Muscle layer of colon (tissue), 2 donors: ENCODE measurements around the gene C1orf21.
"Not testable (repeated sequence)": the region's sequence is repeated elsewhere in the genome, so short reads cannot be mapped to it uniquely, and the experiment has no call there.

Source experiments
- H3K27ac ChIP-seq: one replicate; pipeline ENCODE4 v1.7.0; 2013; ENCODE audit warnings: low read depth, mild to moderate bottlenecking, low read length, moderate library complexity
- H3K27me3 ChIP-seq, 2 donors: one replicate each; pipeline ENCODE4 v1.7.0; 2013; ENCODE audit warnings: low read length in 2 of 2, mild to moderate bottlenecking in 2 of 2; ENCODE audit not compliant: insufficient read depth in 2 of 2, control insufficient read depth in 1 of 2
- H3K36me3 ChIP-seq: one replicate; pipeline ENCODE4 v1.7.0; 2013; ENCODE audit warnings: mild to moderate bottlenecking, low read length; ENCODE audit not compliant: insufficient read depth
- H3K4me1 ChIP-seq: one replicate; pipeline ENCODE4 v1.7.0; 2013; ENCODE audit warnings: mild to moderate bottlenecking, low read length; ENCODE audit not compliant: insufficient read depth
- H3K4me3 ChIP-seq, 2 donors: one replicate each; pipeline ENCODE4 v1.7.0; 2013; ENCODE audit warnings: low read length in 2 of 2, low read depth in 1 of 2, mild to moderate bottlenecking in 1 of 2, moderate library complexity in 1 of 2
- H3K9ac ChIP-seq: one replicate; pipeline ENCODE4 v1.7.0; 2013; ENCODE audit warnings: low read length
- H3K9me3 ChIP-seq: one replicate; pipeline ENCODE4 v1.7.0; 2013; ENCODE audit warnings: mild to moderate bottlenecking, low read length
- donor health status: abdominal sarcoma.
- donor health status: Adenocarcinoma of cecum.

The C1orf21 gene

GRCh38 chr1:184597650-184598357 lies 211.0 kb downstream of the C1orf21 start:
- Histone ChIP-seq H3K9me3 (no peaks in the 10 kb centered on the region), H3K9ac (no peak overlapping the region), H3K27me3 (no peaks in the 10 kb centered on the region), H3K4me3 (no peak overlapping the region), H3K4me1 (no peaks in the 10 kb centered on the region), H3K36me3 (peaks cover 4% of the 10 kb centered on the region), H3K27ac (no peak overlapping the region)

DNA sequence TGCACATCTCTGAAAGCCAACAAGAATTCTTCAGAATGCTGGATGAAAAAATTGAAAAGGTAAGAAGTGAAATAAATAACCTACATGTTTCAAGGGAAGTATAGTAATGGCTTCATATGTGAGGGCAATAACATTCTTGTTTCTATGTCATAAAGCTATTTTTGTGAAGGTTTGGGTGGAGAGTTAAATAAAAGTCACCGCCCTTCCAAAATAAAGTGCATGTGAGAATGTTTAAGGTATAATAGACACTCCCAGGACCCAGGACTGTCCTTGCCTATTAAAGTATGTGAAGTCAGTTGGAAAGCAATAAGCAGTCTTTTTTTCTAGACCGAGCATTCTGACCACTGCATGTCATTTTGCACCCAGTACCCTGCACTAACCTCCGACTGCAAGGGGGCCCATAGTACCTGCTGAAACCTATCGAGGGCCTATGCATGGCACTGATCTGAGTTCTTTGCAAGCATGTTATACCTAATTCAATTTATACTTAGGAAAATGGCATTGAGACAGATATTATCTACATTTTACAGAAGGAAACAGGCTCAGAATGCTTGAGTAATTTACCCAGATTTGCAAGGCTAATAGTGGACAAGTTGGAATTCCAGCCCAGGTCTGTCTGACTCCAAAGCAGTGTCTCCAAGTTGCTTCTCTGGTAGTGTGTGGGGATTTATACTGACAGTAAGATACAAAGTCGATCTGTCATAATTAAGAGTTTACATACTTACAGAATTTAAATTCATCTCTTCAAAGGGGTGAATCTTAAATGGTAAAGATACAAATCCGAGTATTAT lies 211.8 kb downstream of the C1orf21 start:
- H3K9ac ChIP-seq, result no peak overlapping the region
- H3K27ac ChIP-seq, result no peak overlapping the region
- no peaks in the 10 kb centered on the region for H3K9me3 ChIP-seq

GRCh38 chr1:184604152-184604900 lies 217.5 kb downstream of the C1orf21 start:
- no peaks in the 10 kb centered on the region for H3K27me3 ChIP-seq
- no peaks in the 10 kb centered on the region for H3K4me1 ChIP-seq
- no peaks in the 10 kb centered on the region for H3K9me3 ChIP-seq
- no peak overlapping the region for H3K4me3 ChIP-seq
- no peaks in the 10 kb centered on the region for H3K36me3 ChIP-seq
- no peak overlapping the region for H3K9ac ChIP-seq
- H3K27ac ChIP-seq, result no peak overlapping the region

More for the DNA sequence above, 211.8 kb downstream of the C1orf21 start:
- no peak overlapping the region for H3K4me3 ChIP-seq
- H3K4me1 ChIP-seq, result no peaks in the 10 kb centered on the region
- H3K27me3 ChIP-seq, result no peaks in the 10 kb centered on the region
- H3K36me3 ChIP-seq, result peaks cover under 1% of the 10 kb centered on the region

- H3K9ac ChIP-seq, result no peak overlapping the region
- peaks cover 3% of the 10 kb centered on the region for H3K4me1 ChIP-seq
- no peaks in the 10 kb centered on the region for H3K27me3 ChIP-seq
- no peak overlapping the region for H3K27ac ChIP-seq
- H3K36me3 ChIP-seq, result no peaks in the 10 kb centered on the region
- H3K4me3 ChIP-seq, result no peak overlapping the region
- no peaks in the 10 kb centered on the region for H3K9me3 ChIP-seq
Observed at GRCh38 chr1:184605941-184606340, 219.1 kb downstream of the C1orf21 start.

DNA sequence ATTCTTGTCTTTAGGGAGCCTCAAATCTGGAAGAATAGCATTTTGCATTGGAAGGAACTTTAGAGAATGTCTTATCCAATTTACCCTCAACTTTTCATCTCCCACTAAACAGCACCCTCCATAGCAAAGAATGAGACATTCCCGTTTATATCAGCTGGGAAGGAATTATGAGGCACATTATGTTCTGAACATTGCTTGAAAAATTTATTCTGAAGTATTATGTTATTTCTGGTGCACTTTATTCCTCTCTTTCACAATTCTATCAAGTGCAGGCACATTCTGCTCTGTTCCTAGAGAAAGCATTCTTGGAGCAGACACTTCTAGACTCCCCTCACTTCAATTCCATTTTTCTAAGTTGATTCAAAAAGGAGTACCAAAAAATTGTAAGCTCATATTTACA lies 220.0 kb downstream of the C1orf21 start:
- Histone ChIP-seq H3K9me3 (no peaks in the 10 kb centered on the region), H3K9ac (no peak overlapping the region), H3K27me3 (no peaks in the 10 kb centered on the region), H3K36me3 (no peaks in the 10 kb centered on the region), H3K4me3 (no peak overlapping the region), H3K27ac (no peak overlapping the region), H3K4me1 (peaks cover 11% of the 10 kb centered on the region)

DNA sequence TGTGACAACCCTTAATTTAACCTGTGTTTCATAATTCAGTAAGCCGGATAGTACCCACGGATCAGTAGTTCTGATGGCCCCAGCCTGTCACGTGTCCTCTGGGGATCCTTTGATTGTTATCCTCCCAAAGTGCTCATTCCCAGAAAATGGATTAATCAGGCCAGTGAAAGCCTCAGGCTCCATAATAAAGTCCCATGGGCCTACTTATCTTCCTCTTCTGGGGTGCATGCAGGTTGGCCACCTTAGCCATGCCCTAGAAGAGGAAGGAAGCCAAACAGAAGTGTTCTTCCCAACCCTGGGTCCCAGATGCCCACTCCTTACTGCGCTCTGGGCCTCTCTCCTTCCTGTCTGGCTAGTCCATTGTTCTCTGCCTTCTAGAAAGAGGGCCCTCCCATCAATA lies 221.8 kb downstream of the C1orf21 start:
- Histone ChIP-seq H3K4me1 (peaks cover 11% of the 10 kb centered on the region), H3K27ac (no peak overlapping the region), H3K36me3 (no peaks in the 10 kb centered on the region)

DNA sequence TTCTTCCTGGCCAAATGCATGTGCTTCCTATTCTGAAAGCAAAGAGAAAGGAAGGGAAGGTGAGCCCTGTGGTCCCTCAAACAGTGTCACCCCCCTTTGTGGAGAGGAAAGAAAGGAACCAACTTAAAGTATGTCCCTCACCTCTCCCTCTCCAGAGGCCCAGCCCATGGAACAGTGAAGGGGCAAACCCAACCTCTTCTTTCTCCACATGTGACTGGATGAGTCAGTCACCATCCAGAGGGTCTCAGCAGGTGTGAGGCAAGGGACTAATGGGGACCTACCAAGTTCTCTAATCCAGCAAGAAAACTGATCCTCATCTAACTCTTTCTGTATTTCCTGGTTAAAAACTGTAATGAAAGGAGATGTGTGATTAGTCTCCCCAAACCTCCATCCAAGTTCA lies 222.2 kb downstream of the C1orf21 start:
- H3K9ac ChIP-seq, result no peak overlapping the region
- no peaks in the 10 kb centered on the region for H3K9me3 ChIP-seq
- no peak overlapping the region for H3K4me3 ChIP-seq
- H3K27me3 ChIP-seq, result no peaks in the 10 kb centered on the region
- H3K27ac ChIP-seq, result no peak overlapping the region
- H3K36me3 ChIP-seq, result no peaks in the 10 kb centered on the region
- peaks cover 11% of the 10 kb centered on the region for H3K4me1 ChIP-seq

More for the DNA sequence above, 221.8 kb downstream of the C1orf21 start:
- H3K9ac ChIP-seq, result no peak overlapping the region
- no peaks in the 10 kb centered on the region for H3K27me3 ChIP-seq
- H3K9me3 ChIP-seq, result no peaks in the 10 kb centered on the region
- no peak overlapping the region for H3K4me3 ChIP-seq

DNA sequence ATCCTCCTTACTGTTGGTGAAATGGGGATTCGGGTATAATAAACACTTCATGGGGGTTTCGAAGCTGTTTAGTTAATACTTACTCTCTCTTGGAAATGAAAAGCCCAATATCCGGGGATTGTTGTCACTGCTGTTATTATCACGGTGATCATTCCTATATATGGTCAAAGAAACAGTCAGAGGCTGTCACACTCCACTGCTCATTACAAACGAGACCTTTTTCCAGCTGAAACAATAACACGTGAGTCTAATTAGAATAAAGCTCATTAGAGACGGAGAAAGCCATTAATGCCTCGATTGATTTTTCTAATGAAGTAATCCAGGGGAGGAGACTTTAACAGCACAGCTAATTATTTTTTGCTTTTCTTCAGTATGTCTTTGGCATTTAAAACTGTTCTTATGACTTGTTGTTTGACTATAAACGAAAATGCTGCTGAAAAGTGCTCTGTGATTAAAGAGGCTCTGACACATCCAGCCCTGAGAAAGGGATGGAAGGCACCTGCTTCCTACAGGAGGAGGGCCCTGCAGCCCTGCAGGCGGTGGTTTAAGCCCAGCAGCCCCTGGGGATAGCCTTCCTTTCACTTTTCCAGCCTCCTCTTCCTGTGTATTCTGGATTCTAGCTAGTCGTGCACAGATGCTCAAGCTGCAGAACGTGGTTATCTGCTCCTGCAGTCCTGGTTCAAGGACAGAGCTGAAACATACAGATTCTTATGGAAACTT lies 224.2 kb downstream of the C1orf21 start:
- H3K4me1 ChIP-seq, result peaks cover 16% of the 10 kb centered on the region
- H3K27me3 ChIP-seq, result no peaks in the 10 kb centered on the region
- peak overlapping the region in 1 of 2 donors; percentile 8 for H3K4me3 ChIP-seq
- no peaks in the 10 kb centered on the region for H3K9me3 ChIP-seq
- H3K36me3 ChIP-seq, result no peaks in the 10 kb centered on the region
- no peak overlapping the region for H3K27ac ChIP-seq
- H3K9ac ChIP-seq, result no peak overlapping the region

GRCh38 chr1:184612229-184612628 lies 225.4 kb downstream of the C1orf21 start:
- not testable (repeated sequence) for H3K4me3 ChIP-seq, H3K27ac ChIP-seq, H3K36me3 ChIP-seq, H3K9me3 ChIP-seq, H3K27me3 ChIP-seq, H3K9ac ChIP-seq
- H3K4me1 ChIP-seq, result peaks cover 16% of the 10 kb centered on the region

- no peak overlapping the region for H3K9ac ChIP-seq
- peaks cover 16% of the 10 kb centered on the region for H3K4me1 ChIP-seq
- H3K36me3 ChIP-seq, result peaks cover 1% of the 10 kb centered on the region
- no peak overlapping the region for H3K27ac ChIP-seq
- no peaks in the 10 kb centered on the region for H3K9me3 ChIP-seq
- no peaks in the 10 kb centered on the region for H3K27me3 ChIP-seq
- no peak overlapping the region for H3K4me3 ChIP-seq
Observed at GRCh38 chr1:184614667-184615066, 227.8 kb downstream of the C1orf21 start.

DNA sequence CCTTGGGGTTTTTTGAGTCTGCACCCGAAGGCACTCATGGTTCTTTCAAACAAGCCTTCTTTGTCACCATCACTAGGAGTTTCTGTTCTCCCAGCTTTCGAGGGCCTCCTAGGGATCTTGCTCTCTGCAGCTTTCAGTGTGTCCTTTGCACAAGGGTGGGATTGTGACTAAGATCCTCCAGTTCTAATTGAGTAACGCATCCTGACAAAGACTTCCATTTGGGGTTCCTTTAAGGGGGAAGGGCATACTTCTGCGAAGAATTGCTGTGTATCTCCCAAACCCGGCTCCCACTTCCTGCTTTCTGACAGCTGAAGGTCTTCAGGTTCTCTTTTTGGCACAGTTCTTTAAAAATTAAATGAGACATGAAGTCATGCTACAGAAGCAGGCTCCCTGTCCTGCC lies 228.5 kb downstream of the C1orf21 start:
- H3K36me3 ChIP-seq, result peaks cover 5% of the 10 kb centered on the region
- no peak overlapping the region for H3K27ac ChIP-seq
- H3K9me3 ChIP-seq, result no peaks in the 10 kb centered on the region
- peaks cover 21% of the 10 kb centered on the region for H3K4me1 ChIP-seq
- H3K4me3 ChIP-seq, result no peak overlapping the region
- no peaks in the 10 kb centered on the region for H3K27me3 ChIP-seq
- no peak overlapping the region for H3K9ac ChIP-seq
